PC-3 (cell line): Measurements from ENCODE around the gene WDR90. TPM values are rescaled to one million over a fixed set of nuclear protein-coding genes. Genes with fewer than 3 reads are reported as not detected.

Source experiments
- ATAC-seq: fragments of 200-7000 bp; cut with Tn5 transposase; 2 replicates; pipeline ENCODE4 v1.9.1; 2020; ENCODE audit warnings: mild to moderate bottlenecking, moderate library complexity
- BruUV-seq: library from RNA; stranded (reverse); fragments of 400-500 nt; replicated peaks from 2 replicates; lab custom pipeline; 2021; lab: Mats Ljungman, UMichigan
- CTCF ChIA-PET: fragments of 300-600 bp; sonication (Branson Sonifier 250); formaldehyde crosslinking; loops from one replicate; lab custom pipeline; 2022; ENCODE audit warnings: antibody characterized with exemption; lab: Charles Lee
- POLR2A ChIA-PET: fragments of 300-600 bp; sonication (Branson Sonifier 250); formaldehyde crosslinking; loops from one replicate; lab custom pipeline; 2022; ENCODE audit warnings: antibody characterized with exemption; ENCODE audit not compliant: unreplicated experiment; lab: Charles Lee
- DNase-seq: peaks from one replicate; pipeline ENCODE4 v3.0.0-alpha.2; 2015
- H2AFZ ChIP-seq: fragments of 300-600 bp; sonication (generic); 2 replicates; pipeline ENCODE4 v1.6.0; 2016; ENCODE audit warnings: antibody characterized with exemption, low read length
- H3F3A ChIP-seq: fragments of 300-600 bp; sonication (generic); one replicate; pipeline ENCODE4 v1.6.0; 2017; ENCODE audit warnings: antibody characterized with exemption, low read length, control low read depth, mild to moderate bottlenecking; ENCODE audit not compliant: unreplicated experiment
- H3K27ac ChIP-seq: fragments of 300-600 bp; sonication (generic); 2 replicates; pipeline ENCODE4 v1.5.1; 2016; ENCODE audit warnings: mild to moderate bottlenecking, low read length
- H3K27me3 ChIP-seq: fragments of 300-600 bp; sonication (generic); 2 replicates; pipeline ENCODE4 v1.6.1; 2016; ENCODE audit warnings: low read length, mixed read lengths
- H3K36me3 ChIP-seq: fragments of 300-600 bp; sonication (generic); 2 replicates; pipeline ENCODE4 v1.6.1; 2016; ENCODE audit warnings: low read depth, mixed run types, low read length, mixed read lengths
- H3K4me1 ChIP-seq: fragments of 300-600 bp; sonication (generic); 2 replicates; pipeline ENCODE4 v1.5.1; 2016; ENCODE audit warnings: low read length; ENCODE audit not compliant: insufficient read depth
- H3K4me2 ChIP-seq: fragments of 300-600 bp; sonication (generic); 2 replicates; pipeline ENCODE4 v1.6.0; 2016; ENCODE audit warnings: low read length
- H3K4me3 ChIP-seq: fragments of 300-600 bp; sonication (generic); 2 replicates; pipeline ENCODE4 v1.5.1; 2016; ENCODE audit warnings: mild to moderate bottlenecking, low read length, mixed read lengths
- H3K79me2 ChIP-seq: fragments of 300-600 bp; sonication (generic); 2 replicates; pipeline ENCODE4 v1.6.1; 2017; ENCODE audit warnings: low read length, mixed read lengths
- H3K9ac ChIP-seq: fragments of 300-600 bp; sonication (generic); 2 replicates; pipeline ENCODE4 v1.6.0; 2016; ENCODE audit warnings: mild to moderate bottlenecking, low read length
- H3K9me2 ChIP-seq: fragments of 300-600 bp; sonication (generic); replicated peaks from 2 replicates; pipeline ENCODE4 v1.6.1; 2016; ENCODE audit warnings: mixed run types, low read length, mixed read lengths
- H3K9me3 ChIP-seq: fragments of 300-600 bp; sonication (generic); 2 replicates; pipeline ENCODE4 v1.6.1; 2016; ENCODE audit warnings: low read length, mixed read lengths
- H4K20me1 ChIP-seq: fragments of 300-600 bp; sonication (generic); 2 replicates; pipeline ENCODE4 v1.6.1; 2016; ENCODE audit warnings: low read length, mixed read lengths
- EZH2 ChIP-seq: fragments of 300-600 bp; sonication (generic); IDR thresholded peaks from one replicate; pipeline ENCODE4 v1.6.1; 2017; ENCODE audit warnings: antibody characterized with exemption, mild to moderate bottlenecking, low read length; ENCODE audit not compliant: unreplicated experiment
- EZH2phosphoT487 ChIP-seq: fragments of 300-600 bp; sonication (generic); IDR thresholded peaks from 2 replicates; pipeline ENCODE4 v1.6.1; 2018; ENCODE audit warnings: mild to moderate bottlenecking, antibody characterized with exemption, low read length, borderline replicate concordance
- intact Hi-C: fragments of 100-400 bp; cut with micrococcal nuclease; formaldehyde crosslinking; loops from 2 replicates; pipeline ENCODE4 v1.9.0; 2023
- total RNA-seq: library from RNA; depleted of rRNA; stranded (reverse); fragments of >200 nt; gene quantifications from 2 replicates; pipeline ENCODE4 v1.2.3, GENCODE V29; 2014
- TF ChIP-seq, protein P1 (sequence below): fragments of 300-600 bp; sonication (generic); conservative IDR thresholded peaks from 2 replicates; pipeline ENCODE4 v1.5.1; 2017; ENCODE audit warnings: antibody characterized with exemption, low read depth, mild to moderate bottlenecking, low read length

The WDR90 gene
- total RNA-seq, 1 experiment from 2014 or later = 44.4 TPM

DNA sequence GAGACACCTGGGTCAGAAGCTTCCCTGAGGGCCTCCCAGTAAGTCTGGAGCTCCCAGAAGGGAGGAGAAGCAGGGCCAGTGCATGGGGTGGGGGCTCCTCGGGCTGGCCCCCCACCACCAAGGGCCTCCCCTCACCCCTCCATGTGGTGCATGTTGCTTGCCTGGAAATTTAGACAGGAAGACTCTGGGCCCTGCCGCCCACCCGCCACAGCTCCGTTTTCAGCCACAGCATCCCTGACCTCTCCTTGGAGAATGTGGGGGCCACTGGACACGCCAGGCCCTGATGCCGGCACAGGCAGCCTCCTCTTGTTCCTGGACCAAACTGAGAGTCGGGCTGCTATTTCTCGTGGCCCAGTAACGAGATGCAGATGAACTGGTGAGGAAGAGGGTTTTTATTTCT is 10.3 kb upstream of the WDR90 start:
- Histone ChIP-seq H3K4me1 (peaks cover 12% of the 10 kb centered on the region; the same call in 1 of the 2 replicates), H3K4me2 (no peak overlapping the region), H3K36me3 (no peaks in the 10 kb centered on the region), H3K79me2 (peaks cover 28% of the 10 kb centered on the region), H3K27me3 (no peaks in the 10 kb centered on the region), H3K9ac (no peak overlapping the region), H3K4me3 (no peak overlapping the region), H4K20me1 (no peaks in the 10 kb centered on the region), H3K9me3 (no peaks in the 10 kb centered on the region), H3F3A (no peaks in the 10 kb centered on the region), H2AFZ (no peak overlapping the region), H3K9me2 (no peaks in the 10 kb centered on the region), H3K27ac (no peak overlapping the region)
- ATAC-seq = no peak
- ChIA-PET POLR2A (no interaction called here), CTCF (no interaction called here)
- no TSS peak for BruUV-seq
- intact Hi-C loops = loop anchor here (5.0 kb wide), 1 partner anchor 52 kb away; no protein-coding TSS in a partner anchor
- TF ChIP-seq EZH2phosphoT487 (no peak), EZH2 (no peak)
- TF ChIP-seq, protein P1, sequence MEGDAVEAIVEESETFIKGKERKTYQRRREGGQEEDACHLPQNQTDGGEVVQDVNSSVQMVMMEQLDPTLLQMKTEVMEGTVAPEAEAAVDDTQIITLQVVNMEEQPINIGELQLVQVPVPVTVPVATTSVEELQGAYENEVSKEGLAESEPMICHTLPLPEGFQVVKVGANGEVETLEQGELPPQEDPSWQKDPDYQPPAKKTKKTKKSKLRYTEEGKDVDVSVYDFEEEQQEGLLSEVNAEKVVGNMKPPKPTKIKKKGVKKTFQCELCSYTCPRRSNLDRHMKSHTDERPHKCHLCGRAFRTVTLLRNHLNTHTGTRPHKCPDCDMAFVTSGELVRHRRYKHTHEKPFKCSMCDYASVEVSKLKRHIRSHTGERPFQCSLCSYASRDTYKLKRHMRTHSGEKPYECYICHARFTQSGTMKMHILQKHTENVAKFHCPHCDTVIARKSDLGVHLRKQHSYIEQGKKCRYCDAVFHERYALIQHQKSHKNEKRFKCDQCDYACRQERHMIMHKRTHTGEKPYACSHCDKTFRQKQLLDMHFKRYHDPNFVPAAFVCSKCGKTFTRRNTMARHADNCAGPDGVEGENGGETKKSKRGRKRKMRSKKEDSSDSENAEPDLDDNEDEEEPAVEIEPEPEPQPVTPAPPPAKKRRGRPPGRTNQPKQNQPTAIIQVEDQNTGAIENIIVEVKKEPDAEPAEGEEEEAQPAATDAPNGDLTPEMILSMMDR = no peak
- DNase-seq = no peak

DNA sequence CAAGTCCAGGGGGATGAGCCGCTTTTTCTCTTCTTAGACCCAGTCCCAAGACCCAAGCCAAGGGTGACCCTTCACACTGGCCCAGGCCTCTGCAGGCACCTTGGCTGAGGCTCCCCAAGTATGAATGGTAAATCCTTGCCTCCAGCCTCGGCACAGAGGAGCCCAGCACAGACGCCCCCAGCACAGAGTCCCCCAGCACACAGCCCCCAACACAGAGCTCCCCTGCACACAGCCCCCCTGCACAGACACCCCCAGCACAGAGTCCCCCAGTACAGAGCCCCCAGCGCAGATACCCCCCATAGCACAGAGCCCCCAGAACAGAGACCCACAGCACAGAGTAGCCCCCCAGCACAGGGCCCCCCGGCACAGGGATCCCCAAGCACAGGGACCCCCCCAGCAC is 8.6 kb upstream of the WDR90 start:
- H3K27ac ChIP-seq = no peak overlapping the region

More for the DNA sequence above, 8.6 kb upstream of the WDR90 start:
- intact Hi-C loops = no loop called here
- TF ChIP-seq, protein P1 = no peak
- no peak for TF ChIP-seq EZH2
- no peak for TF ChIP-seq EZH2phosphoT487
- Histone ChIP-seq H2AFZ (no peak overlapping the region), H3K79me2 (peaks cover 34% of the 10 kb centered on the region), H3K9ac (no peak overlapping the region), H3K27me3 (no peaks in the 10 kb centered on the region), H3K9me2 (no peaks in the 10 kb centered on the region), H4K20me1 (no peaks in the 10 kb centered on the region), H3K9me3 (no peaks in the 10 kb centered on the region), H3K4me3 (no peak overlapping the region), H3K4me2 (peak overlapping the region; percentile 93; the same call in 1 of the 2 replicates), H3F3A (no peaks in the 10 kb centered on the region), H3K4me1 (peaks cover 26% of the 10 kb centered on the region), H3K36me3 (no peaks in the 10 kb centered on the region)
- ChIA-PET CTCF (no interaction called here), POLR2A (no interaction called here)
- no peak for ATAC-seq
- DNase-seq = no peak
- no TSS peak for BruUV-seq
